ENCODE data around the gene USF3. TPM values are rescaled to one million over a fixed set of nuclear protein-coding genes. Genes with fewer than 3 reads are reported as not detected.

Gene USF3
- total and polyA plus RNA-seq, 9 donors: 4.8 to 18.7 (median 15.6) TPM

GRCh38 chr3:113631573-113631972 lies 64.9 kb downstream of the USF3 start:
- H3K27me3 ChIP-seq: no peaks in the 10 kb centered on the region
- H3K4me1 ChIP-seq (ENCODE audit: insufficient read depth): no peaks in the 10 kb centered on the region
- DNase-seq: no peak
- TF ChIP-seq EP300 (IDR thresholded peaks at IDR 0.05): no peak
- no peak for TF ChIP-seq POLR2A (IDR thresholded peaks at IDR 0.05)
- no peaks in the 10 kb centered on the region for H3K36me3 ChIP-seq
- intact Hi-C loops (cut with DNase I): no loop called here
- H3K9me3 ChIP-seq: no peaks in the 10 kb centered on the region
- no peak overlapping the region for H3K4me3 ChIP-seq
- no peak overlapping the region for H3K27ac ChIP-seq
- WGBS, 3 donors: 89 to 92% (median 90%) methylated on average over 6 of the region's 6 CpGs

- intact Hi-C loops (cut with DNase I): no loop called here
- 70 to 75% (median 73%) methylated on average over 3 of the region's 3 CpGs for WGBS, 3 donors
- no peaks in the 10 kb centered on the region for H3K9me3 ChIP-seq
- DNase-seq: no peak
- H3K36me3 ChIP-seq: no peaks in the 10 kb centered on the region
- H3K4me3 ChIP-seq: no peak overlapping the region
- TF ChIP-seq CTCF (IDR thresholded peaks at IDR 0.05) (no peak), POLR2A (IDR thresholded peaks at IDR 0.05) (no peak), EP300 (IDR thresholded peaks at IDR 0.05) (no peak)
- H3K27ac ChIP-seq: no peak overlapping the region
- H3K27me3 ChIP-seq: no peaks in the 10 kb centered on the region
- no peaks in the 10 kb centered on the region for H3K4me1 ChIP-seq (ENCODE audit: insufficient read depth)
Measured at GRCh38 chr3:113630956-113631542, 65.4 kb downstream of the USF3 start.

- no peaks in the 10 kb centered on the region for H3K4me1 ChIP-seq (ENCODE audit: insufficient read depth)
- no peaks in the 10 kb centered on the region for H3K36me3 ChIP-seq
- no peak overlapping the region for H3K4me3 ChIP-seq
- H3K27me3 ChIP-seq: no peaks in the 10 kb centered on the region
- H3K27ac ChIP-seq: no peak overlapping the region
- DNase-seq: no peak
- 70 to 79% (median 77%) methylated on average over 16 of the region's 16 CpGs for WGBS, 3 donors
- H3K9me3 ChIP-seq: no peaks in the 10 kb centered on the region
- intact Hi-C loops (cut with DNase I): loop anchor here in 1 of 4 donors (10.0 kb wide), 1 partner anchor 115 kb away; the partner anchor contains the start of gene SPICE1
- TF ChIP-seq EP300 (IDR thresholded peaks at IDR 0.05): no peak
- TF ChIP-seq CTCF (IDR thresholded peaks at IDR 0.05): no peak
- TF ChIP-seq POLR2A (IDR thresholded peaks at IDR 0.05): no peak
Measured at GRCh38 chr3:113629584-113630421, 66.6 kb downstream of the USF3 start.

- intact Hi-C loops (cut with DNase I): loop anchor here in 1 of 4 donors (10.0 kb wide), 1 partner anchor 114 kb away; the partner anchor contains the start of gene SPICE1
- no peaks in the 10 kb centered on the region for H3K9me3 ChIP-seq
- 88 to 93% (median 89%) methylated on average over 6 of the region's 6 CpGs for WGBS, 3 donors
- TF ChIP-seq POLR2A (IDR thresholded peaks at IDR 0.05): no peak
- TF ChIP-seq CTCF (IDR thresholded peaks at IDR 0.05): no peak
- TF ChIP-seq EP300 (IDR thresholded peaks at IDR 0.05): no peak
- no peak for DNase-seq
- H3K27me3 ChIP-seq: no peaks in the 10 kb centered on the region
- H3K4me3 ChIP-seq: no peak overlapping the region
- H3K4me1 ChIP-seq (ENCODE audit: insufficient read depth): no peaks in the 10 kb centered on the region
- no peak overlapping the region for H3K27ac ChIP-seq
- no peaks in the 10 kb centered on the region for H3K36me3 ChIP-seq
Measured at GRCh38 chr3:113628788-113629187, 67.7 kb downstream of the USF3 start.

Measured in ovary (tissue), 9 donors.